ENCODE measurements around the gene CLRN1. TPM values are rescaled to one million over a fixed set of nuclear protein-coding genes. Genes with fewer than 3 reads are reported as not detected.

Gene CLRN1
- total and polyA plus RNA-seq, 2 donors = not detected

DNA sequence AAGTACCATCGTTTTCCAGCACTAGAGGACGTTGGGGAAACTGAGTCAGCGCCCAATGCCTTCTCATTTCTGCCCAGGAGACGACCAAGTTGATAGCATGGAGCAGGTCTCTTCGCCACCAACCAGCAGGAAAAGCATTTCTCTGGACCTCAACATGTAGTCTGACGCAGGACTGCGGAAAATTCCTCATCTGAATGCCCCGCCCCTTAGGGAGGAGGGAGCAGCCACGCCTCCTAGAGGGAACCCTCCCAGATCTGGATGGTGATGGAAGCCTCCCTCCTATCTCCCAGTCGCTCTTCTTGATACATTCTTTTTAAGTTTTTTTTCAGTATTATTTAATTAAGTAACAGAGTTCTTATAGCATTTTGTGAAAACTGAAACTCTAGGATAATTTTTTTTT lies 49.9 kb downstream of the CLRN1 start:
- H3K27ac ChIP-seq (ENCODE audit: low read depth) = no peak overlapping the region
- WGBS = 67% methylated on average over 10 of the region's 10 CpGs
- no peaks in the 10 kb centered on the region for H3K36me3 ChIP-seq (ENCODE audit: insufficient read depth)
- no peak for DNase-seq (ENCODE audit: extremely low spot score)
- no peak overlapping the region for H3K4me3 ChIP-seq (ENCODE audit: low read depth, low read length)
- no peaks in the 10 kb centered on the region for H3K4me1 ChIP-seq (ENCODE audit: insufficient read depth)

- no peaks in the 10 kb centered on the region for H3K36me3 ChIP-seq (ENCODE audit: insufficient read depth)
- 78% methylated on average over 4 of the region's 4 CpGs for WGBS
- DNase-seq (ENCODE audit: extremely low spot score) = no peak
- no peak overlapping the region for H3K4me3 ChIP-seq (ENCODE audit: low read depth, low read length)
- no peaks in the 10 kb centered on the region for H3K4me1 ChIP-seq (ENCODE audit: insufficient read depth)
- no peak overlapping the region for H3K27ac ChIP-seq (ENCODE audit: low read depth)
Measured at GRCh38 chr3:150921209-150921608, 51.3 kb downstream of the CLRN1 start.

GRCh38 chr3:150920236-150920635 lies 52.3 kb downstream of the CLRN1 start:
- no peak for DNase-seq (ENCODE audit: extremely low spot score)
- Histone ChIP-seq H3K27ac (ENCODE audit: low read depth) (no peak overlapping the region), H3K4me1 (ENCODE audit: insufficient read depth) (no peaks in the 10 kb centered on the region), H3K4me3 (ENCODE audit: low read depth, low read length) (no peak overlapping the region), H3K36me3 (ENCODE audit: insufficient read depth) (no peaks in the 10 kb centered on the region)
- 64% methylated on average over 2 of the region's 2 CpGs for WGBS

- H3K4me1 ChIP-seq (ENCODE audit: insufficient read depth) = no peaks in the 10 kb centered on the region
- no peak overlapping the region for H3K27ac ChIP-seq (ENCODE audit: low read depth)
- H3K4me3 ChIP-seq (ENCODE audit: low read depth, low read length) = no peak overlapping the region
- H3K36me3 ChIP-seq (ENCODE audit: insufficient read depth) = no peaks in the 10 kb centered on the region
- WGBS = 33% methylated on average over 7 of the region's 7 CpGs
- no peak for DNase-seq (ENCODE audit: extremely low spot score)
Measured at GRCh38 chr3:150917951-150918350, 54.6 kb downstream of the CLRN1 start.

DNA sequence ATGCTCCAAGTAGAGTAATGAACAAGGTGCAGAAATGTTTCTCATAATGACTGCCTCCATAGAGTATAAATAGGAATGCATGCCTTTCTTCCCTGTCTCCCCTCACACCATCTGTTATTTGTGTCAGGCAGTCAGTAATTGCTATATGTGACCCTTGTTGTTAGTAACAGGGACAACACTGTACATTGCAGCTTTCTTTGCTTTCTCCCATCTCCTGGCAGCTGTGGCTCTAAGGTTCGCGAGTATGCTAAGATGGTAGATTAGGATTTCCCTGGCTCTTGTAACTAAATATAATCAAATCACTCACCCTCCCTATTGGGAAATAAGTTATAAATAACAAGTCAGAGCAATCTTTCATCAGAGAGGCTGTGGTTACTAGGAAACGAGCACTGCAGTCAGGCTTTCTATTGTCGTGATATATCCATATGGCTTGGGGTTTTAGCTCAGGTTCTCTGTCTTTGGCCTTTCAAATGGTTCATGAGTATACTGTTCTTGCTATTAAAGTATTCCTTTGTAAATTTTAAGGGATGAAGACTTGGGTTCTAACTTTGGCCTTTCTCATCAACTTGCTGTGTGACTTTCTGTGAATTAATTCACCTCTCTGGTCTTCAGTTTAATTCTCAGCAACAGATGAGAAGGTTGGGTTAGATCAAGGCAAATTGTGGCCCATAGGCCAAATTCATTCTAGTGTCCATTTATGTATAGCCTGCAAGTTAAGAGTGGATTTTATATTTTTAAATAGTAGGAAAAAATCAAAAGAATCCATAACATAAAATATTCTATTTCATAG lies 59.2 kb downstream of the CLRN1 start:
- 29% methylated on average over 4 of the region's 4 CpGs for WGBS
- H3K4me1 ChIP-seq (ENCODE audit: insufficient read depth) = no peaks in the 10 kb centered on the region
- H3K4me3 ChIP-seq (ENCODE audit: low read depth, low read length) = no peak overlapping the region
- no peak for DNase-seq (ENCODE audit: extremely low spot score)
- no peaks in the 10 kb centered on the region for H3K36me3 ChIP-seq (ENCODE audit: insufficient read depth)
- no peak overlapping the region for H3K27ac ChIP-seq (ENCODE audit: low read depth)

- WGBS = 69% methylated on average over 3 of the region's 3 CpGs
- no peak for DNase-seq (ENCODE audit: extremely low spot score)
- no peak overlapping the region for H3K4me3 ChIP-seq (ENCODE audit: low read depth, low read length)
- H3K36me3 ChIP-seq (ENCODE audit: insufficient read depth) = no peaks in the 10 kb centered on the region
- no peak overlapping the region for H3K27ac ChIP-seq (ENCODE audit: low read depth)
- no peaks in the 10 kb centered on the region for H3K4me1 ChIP-seq (ENCODE audit: insufficient read depth)
Measured at GRCh38 chr3:150912501-150912900, 60.0 kb downstream of the CLRN1 start.

GRCh38 chr3:150911771-150912170 lies 60.8 kb downstream of the CLRN1 start:
- no peaks in the 10 kb centered on the region for H3K36me3 ChIP-seq (ENCODE audit: insufficient read depth)
- H3K27ac ChIP-seq (ENCODE audit: low read depth) = no peak overlapping the region
- H3K4me1 ChIP-seq (ENCODE audit: insufficient read depth) = no peaks in the 10 kb centered on the region
- no peak overlapping the region for H3K4me3 ChIP-seq (ENCODE audit: low read depth, low read length)
- DNase-seq (ENCODE audit: extremely low spot score) = no peak

- no peaks in the 10 kb centered on the region for H3K4me1 ChIP-seq (ENCODE audit: insufficient read depth)
- H3K36me3 ChIP-seq (ENCODE audit: insufficient read depth) = no peaks in the 10 kb centered on the region
- no peak overlapping the region for H3K4me3 ChIP-seq (ENCODE audit: low read depth, low read length)
- H3K27ac ChIP-seq (ENCODE audit: low read depth) = no peak overlapping the region
- 69% methylated on average over 1 of the region's 1 CpG for WGBS
- no peak for DNase-seq (ENCODE audit: extremely low spot score)
Measured at GRCh38 chr3:150906461-150906860, 66.1 kb downstream of the CLRN1 start.

DNA sequence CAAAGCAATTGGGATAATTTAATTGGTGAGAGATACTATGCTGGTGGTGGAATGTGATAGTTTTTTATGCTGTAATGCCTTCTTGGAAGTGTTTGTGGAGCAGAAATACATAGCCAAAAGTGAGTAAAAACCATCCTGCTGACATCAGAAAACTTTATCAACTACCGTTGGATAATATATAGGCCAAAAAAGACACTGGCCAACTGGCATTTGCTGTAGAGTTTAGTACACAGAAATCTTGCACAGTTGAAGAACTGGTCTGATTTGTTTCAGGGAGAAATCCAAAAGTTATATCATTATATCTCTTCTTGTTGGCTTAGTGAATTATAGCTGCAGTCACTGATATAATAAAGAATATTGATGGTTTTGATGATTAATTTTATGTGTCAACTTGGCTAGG lies 66.8 kb downstream of the CLRN1 start:
- WGBS = 25% methylated on average over 1 of the region's 1 CpG
- no peak for DNase-seq (ENCODE audit: extremely low spot score)
- Histone ChIP-seq H3K4me3 (ENCODE audit: low read depth, low read length) (no peak overlapping the region), H3K27ac (ENCODE audit: low read depth) (no peak overlapping the region), H3K36me3 (ENCODE audit: insufficient read depth) (no peaks in the 10 kb centered on the region), H3K4me1 (ENCODE audit: insufficient read depth) (no peaks in the 10 kb centered on the region)

DNA sequence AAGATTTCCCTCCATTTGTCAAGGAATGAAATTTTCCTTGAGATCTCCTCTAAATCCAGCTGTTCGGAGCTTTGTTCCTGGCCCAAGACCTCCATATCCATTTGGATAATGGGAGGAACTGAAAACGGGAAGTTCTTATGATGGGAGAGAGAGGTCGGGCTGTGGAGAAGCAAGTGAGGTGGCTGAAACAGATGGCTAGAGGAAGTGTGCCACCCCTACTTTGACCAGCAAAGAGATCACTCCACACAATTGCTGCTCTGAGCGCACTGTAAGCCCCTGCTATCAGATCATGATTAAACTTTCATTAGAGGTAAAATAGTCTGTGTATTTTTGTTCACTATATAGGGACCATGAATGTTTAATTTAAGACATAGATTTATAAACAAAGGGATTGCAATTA lies 67.2 kb downstream of the CLRN1 start, which contains the start of gene MINDY4B:
Gene MINDY4B (minus strand): TSS at position 101 of the 400 bp plus-strand sequence. CDS start 0 bp downstream, at position 101.
- Histone ChIP-seq H3K4me1 (ENCODE audit: insufficient read depth) (no peaks in the 10 kb centered on the region), H3K4me3 (ENCODE audit: low read depth, low read length) (no peak within 1 kb of the TSS), H3K27ac (ENCODE audit: low read depth) (no peak within 1 kb of the TSS), H3K36me3 (ENCODE audit: insufficient read depth) (no peaks in the 10 kb centered on the region)
- 51% methylated on average over 4 of the region's 4 CpGs for WGBS
- no peak for DNase-seq (ENCODE audit: extremely low spot score)

- H3K4me1 ChIP-seq (ENCODE audit: insufficient read depth) = no peaks in the 10 kb centered on the region
- WGBS = 54% methylated on average over 2 of the region's 2 CpGs
- H3K36me3 ChIP-seq (ENCODE audit: insufficient read depth) = no peaks in the 10 kb centered on the region
- no peak overlapping the region for H3K27ac ChIP-seq (ENCODE audit: low read depth)
- H3K4me3 ChIP-seq (ENCODE audit: low read depth, low read length) = no peak overlapping the region
- no peak for DNase-seq (ENCODE audit: extremely low spot score)
Measured at GRCh38 chr3:150902988-150903387, 69.5 kb downstream of the CLRN1 start.

DNA sequence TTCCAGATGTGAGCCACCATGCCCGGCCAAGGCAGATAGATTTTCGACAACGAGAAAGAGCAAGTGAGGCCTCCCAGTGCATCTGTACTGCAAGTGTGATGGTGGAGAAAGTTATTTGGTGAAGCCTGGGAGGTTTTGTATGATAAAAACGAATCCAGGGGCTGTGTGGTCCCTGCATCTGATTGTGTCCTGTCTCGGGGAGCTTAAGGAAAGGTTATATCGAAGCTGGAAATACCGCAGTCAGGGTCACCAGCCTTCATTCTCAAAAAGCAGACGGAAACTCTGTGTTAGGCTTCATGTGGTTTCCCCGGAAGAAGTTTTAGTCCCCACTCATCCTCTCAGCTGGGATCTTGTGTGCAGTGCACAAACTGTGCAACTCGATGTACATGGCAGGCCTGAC lies 70.7 kb downstream of the CLRN1 start:
- 88% methylated on average over 10 of the region's 10 CpGs for WGBS
- no peaks in the 10 kb centered on the region for H3K36me3 ChIP-seq (ENCODE audit: insufficient read depth)
- no peak overlapping the region for H3K4me3 ChIP-seq (ENCODE audit: low read depth, low read length)
- H3K4me1 ChIP-seq (ENCODE audit: insufficient read depth) = no peaks in the 10 kb centered on the region
- no peak overlapping the region for H3K27ac ChIP-seq (ENCODE audit: low read depth)
- no peak for DNase-seq (ENCODE audit: extremely low spot score)

DNA sequence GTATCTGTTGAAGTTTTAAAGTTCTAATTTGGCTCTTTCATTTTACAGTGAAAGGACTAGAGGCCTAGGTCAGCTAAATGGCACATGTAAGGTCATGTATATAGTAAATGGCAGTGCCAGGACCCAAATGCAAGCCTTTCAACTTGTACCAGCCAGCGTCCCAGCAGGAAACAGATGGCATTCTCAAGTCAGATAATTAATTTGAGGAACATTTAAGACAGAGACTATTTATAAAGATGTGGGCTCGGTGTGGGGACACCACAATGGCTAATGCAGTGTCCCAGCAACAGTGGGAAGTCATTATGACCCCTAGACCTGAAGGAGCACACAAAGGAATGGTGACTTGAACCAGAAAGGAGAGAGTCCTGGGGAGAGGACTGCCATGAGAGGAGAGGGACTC lies 73.4 kb downstream of the CLRN1 start:
- no peaks in the 10 kb centered on the region for H3K36me3 ChIP-seq (ENCODE audit: insufficient read depth)
- H3K27ac ChIP-seq (ENCODE audit: low read depth) = no peak overlapping the region
- no peak overlapping the region for H3K4me3 ChIP-seq (ENCODE audit: low read depth, low read length)
- DNase-seq (ENCODE audit: extremely low spot score) = no peak
- WGBS = 62% methylated on average over 2 of the region's 2 CpGs
- H3K4me1 ChIP-seq (ENCODE audit: insufficient read depth) = no peaks in the 10 kb centered on the region

DNA sequence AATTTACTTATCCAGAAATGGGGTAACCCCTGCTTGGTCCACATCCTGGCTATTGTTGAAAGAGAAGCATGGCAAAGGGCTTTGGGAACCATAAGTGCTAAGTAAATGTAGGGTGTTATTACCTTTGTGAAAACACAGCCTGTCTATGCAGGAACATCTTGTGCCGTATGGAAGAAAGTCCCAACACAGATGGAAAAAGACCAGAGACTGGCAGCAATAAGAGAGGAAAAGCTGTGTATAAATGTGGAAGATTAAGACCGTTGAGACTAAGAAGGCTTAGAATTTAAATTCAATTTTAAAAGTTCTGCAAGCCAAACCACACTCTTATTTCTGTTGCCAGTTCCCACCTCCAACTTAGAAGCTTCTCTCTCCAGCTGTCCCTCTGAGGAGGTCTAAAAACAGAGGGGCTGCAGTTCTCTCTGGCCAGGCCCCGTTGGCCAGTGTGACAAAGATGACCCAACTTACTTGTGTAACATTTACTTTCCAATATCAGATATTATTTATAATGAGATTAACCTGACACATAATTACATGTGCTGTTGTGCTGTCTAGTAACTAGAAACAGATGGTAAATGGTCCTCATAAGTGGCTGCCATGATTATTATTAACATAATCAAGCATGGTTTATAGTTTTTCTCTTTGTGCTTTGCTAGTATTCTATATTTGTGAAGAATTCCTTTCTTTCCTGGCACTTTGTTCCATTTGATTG lies 74.3 kb downstream of the CLRN1 start:
- H3K36me3 ChIP-seq (ENCODE audit: insufficient read depth) = no peaks in the 10 kb centered on the region
- H3K4me3 ChIP-seq (ENCODE audit: low read depth, low read length) = no peak overlapping the region
- WGBS = 66% methylated on average over 3 of the region's 3 CpGs
- no peak for DNase-seq (ENCODE audit: extremely low spot score)
- no peak overlapping the region for H3K27ac ChIP-seq (ENCODE audit: low read depth)
- H3K4me1 ChIP-seq (ENCODE audit: insufficient read depth) = no peaks in the 10 kb centered on the region

All from urinary bladder (tissue), 4 donors.